Right forelimb (tissue), 1 donor: ENCODE data around the gene KRTAP5-7.
"Not testable (repeated sequence)": the region's sequence is repeated elsewhere in the genome, so short reads cannot be mapped to it uniquely, and the experiment has no call there.

Experiments used
- DNase-seq: peaks from one replicate; pipeline ENCODE4 v3.0.0-alpha.2; 2018

KRTAP5-7 gene

DNA sequence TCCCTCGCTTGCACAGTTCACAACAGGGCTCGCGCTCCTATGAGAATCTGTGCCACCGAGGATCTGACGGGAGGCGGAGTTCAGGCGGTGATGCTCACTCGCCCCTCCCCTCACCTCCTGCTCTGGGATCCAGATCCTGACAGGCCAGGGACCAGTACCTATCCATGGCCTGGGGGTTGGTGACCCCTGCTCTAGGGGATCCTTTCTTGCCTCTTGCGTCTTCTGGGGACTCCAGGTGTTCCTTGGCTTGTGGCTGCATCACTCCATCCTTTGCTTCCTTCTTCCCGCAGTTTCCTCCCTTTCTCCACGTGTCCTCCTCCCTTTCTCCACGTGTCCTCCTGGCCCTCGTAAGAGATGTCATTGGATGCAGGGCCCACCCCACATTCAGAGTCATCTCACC lies 30.6 kb upstream of the KRTAP5-7 start:
- DNase-seq: no peak

DNA sequence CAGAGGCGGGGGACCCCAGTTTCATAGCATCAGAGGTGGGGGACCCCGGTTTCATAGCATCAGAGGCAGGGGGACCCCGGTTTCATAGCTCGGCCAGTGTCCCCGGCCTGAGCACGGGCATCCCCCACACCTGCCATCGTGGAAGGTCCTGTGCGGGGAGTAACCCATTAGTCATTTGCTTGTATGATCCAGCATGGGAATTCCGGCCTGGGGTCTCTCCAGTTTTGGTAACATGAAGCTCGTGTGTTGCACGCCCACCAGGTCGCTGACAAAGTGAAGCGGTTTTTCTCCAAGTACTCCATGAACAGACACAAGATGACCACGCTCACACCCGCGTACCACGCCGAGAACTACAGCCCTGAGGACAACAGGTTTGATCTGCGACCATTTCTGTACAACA lies 29.0 kb upstream of the KRTAP5-7 start:
- DNase-seq: no peak

DNA sequence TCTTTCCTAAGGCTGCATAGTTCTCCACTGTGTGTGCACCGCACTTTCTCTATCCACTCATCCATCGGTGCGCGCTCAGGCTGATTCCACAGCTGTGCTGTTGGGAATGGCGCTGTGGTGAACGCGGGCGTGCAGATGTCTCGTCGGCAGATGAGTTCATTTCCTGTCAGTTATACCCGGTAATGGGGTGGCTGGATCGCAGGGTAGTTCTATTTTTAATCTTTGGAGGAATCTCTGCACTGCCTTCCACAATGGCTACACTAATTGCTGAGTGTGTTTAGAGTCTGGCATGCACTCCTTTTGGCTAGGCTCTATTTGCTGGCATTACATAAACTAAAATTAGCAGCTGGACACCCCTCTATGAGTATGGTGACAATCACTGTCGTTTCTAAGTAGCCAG lies 27.9 kb upstream of the KRTAP5-7 start:
- no peak for DNase-seq

DNA sequence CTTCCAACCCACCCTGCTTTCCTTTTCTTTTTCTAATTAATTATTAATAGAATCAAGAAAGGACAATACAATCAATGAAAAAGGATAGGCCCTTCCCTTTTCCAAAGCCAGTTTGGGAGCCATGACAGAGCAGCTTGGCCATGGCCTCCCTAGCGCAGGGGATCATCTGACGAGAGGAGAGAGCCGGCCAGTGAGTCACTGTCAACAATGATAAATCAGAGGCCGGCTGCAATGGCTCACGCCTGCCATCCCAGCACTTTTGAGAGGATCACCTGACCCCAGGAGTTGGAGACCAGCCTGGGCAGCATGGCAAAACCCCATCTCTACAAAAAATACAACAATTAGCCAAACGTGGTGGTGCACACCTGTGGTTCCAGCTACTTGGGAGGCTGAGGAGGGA lies 27.5 kb upstream of the KRTAP5-7 start:
- no peak for DNase-seq

DNA sequence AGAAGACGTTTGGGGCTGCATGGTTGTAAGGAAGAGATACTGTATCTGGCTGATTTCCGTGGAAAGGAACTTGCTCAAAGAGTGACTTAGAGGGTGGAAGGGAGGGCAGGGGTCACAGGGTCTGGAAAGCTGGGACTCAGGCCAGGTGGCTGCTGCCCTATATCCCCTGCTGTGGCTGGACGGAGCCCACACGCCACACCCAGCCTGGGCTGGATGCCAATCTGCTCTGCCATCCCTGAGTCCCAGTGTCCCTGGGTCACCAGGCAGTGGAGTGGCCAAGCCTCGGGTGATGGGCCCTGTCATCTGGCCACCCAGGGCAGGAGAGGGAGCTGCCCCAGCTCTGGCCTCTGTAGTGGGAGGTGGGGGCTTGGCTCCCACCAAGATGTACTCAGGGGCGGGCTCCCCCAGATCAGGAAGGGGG lies 26.5 kb upstream of the KRTAP5-7 start:
- DNase-seq: peak; percentile 33

DNA sequence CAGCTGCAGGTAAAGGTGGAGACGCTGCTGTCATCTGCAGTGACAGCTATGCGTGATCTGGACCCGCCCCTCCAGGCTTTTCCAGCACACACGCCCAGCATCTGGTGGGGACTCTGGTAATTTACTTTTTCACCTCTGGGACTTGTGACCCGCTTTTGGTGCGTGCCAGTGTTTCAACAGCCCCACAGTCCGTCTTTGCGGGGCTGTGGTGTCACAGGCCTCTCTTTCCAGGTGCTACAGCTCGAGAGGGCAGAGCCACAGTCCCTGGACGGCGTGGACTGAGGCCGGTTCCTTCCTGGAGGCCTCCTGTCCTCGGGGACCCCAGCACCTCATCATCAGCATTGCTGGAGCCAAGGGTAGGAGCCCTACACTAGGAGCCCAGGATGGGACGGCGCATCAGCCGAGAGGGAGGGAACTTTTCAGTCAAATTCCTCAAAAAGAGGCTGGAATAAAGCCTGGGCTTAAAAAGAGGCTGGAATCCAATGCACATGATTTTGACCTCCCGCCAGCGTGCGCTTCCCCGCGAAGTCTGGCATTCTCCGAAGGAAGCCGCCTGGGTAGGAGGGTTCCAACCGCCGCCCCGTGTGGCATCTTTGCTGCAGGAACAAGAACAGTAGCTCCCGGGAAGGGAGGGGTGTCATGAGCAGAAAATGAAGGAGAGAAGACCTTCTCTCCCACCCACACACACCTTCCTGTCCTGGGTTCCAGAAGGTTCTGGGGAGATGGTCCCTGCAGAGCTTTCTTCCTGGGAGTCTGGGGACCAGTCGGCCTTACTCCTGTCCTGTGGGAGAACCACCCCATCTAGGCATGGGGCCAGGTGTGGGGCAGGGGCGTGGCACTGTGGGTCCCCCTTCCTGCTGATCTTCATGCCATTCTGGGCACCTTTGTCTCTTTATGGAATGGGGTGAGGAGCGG lies 25.7 kb upstream of the KRTAP5-7 start:
- peak; percentile 31 for DNase-seq

DNA sequence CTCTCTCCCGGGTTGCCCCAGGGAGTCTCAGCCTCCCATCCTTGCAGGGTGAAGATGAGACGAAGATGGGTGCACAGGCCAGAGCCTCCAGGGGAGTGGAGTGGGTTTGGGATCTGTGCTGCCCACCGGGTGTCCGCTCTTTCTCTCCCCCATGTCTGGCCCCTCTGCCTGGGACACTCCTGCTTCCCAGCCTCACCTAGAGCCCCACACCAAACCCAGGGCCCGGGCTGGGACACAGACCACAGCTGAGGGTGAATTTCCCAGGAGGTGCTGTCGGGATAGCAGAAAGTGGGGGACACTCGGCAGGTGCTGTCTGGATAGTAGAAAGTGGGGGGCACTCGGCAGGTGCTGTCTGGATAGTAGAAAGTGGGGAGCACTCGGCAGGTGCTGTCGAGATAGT lies 25.0 kb upstream of the KRTAP5-7 start:
- no peak for DNase-seq

DNA sequence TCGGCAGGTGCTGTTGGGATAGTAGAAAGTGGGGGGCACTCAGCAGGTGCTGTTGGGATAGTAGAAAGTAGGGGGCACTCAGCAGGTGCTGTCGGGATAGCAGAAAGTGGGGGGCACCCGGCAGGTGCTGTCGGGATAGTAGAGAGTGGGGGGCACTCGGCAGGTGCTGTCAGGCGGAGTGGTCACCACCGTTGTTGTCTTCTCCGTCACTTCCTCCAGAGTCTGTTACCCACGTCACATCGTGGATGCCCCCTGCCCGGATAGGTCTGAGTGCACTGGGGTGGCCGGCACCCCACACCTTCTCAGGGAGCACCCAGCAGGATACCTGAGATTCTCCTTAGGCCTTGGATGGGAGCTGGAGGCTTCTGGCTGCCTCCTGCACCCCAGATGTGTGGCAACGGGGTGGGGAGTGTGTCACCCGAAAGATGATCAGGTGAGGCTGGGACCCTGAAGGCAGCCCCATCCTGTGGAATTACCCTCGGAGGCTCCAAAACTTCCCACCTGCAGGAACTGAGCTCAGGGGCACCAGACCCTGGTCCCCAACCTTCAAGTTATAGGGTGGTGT lies 24.1 kb upstream of the KRTAP5-7 start:
- DNase-seq: peak; percentile 29

DNA sequence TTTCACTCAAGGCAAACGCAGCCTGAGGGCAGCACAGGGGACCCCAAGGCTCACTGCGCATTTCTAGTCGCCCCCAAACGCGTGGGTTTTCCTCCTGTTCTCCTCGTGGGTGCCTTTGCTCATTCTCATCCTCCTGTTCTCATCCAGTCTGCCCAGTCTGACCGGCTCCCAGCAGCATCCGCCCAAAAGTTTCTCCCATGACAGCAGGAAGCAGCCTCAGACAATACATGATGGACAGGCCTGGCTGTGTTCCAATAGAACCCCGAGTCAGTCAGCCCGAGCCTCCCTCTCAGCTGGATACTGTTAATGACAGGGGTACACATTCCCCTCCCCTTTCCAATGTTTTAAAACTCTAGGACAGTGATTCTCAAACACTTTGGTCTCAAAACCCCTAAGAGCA lies 22.5 kb upstream of the KRTAP5-7 start:
- no peak for DNase-seq

DNA sequence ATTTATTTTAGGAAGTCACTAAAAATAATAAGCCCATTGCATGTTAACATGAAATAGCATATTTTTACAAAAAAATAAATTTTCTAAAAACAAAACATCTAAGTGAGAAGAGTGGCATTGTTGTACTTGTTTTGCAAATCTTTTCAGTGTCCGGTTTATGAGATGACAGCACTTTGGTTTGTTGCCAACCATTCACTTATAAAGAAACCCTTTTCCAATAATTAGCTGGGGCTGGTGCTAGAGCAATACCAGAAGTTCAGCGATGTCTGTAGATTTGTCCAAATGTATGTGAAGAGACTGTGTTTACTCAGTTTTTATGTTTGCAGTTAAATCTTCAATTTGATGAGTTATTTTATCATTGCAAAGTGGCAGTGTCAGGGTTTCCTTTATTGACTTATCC lies 22.1 kb upstream of the KRTAP5-7 start:
- no peak for DNase-seq

DNA sequence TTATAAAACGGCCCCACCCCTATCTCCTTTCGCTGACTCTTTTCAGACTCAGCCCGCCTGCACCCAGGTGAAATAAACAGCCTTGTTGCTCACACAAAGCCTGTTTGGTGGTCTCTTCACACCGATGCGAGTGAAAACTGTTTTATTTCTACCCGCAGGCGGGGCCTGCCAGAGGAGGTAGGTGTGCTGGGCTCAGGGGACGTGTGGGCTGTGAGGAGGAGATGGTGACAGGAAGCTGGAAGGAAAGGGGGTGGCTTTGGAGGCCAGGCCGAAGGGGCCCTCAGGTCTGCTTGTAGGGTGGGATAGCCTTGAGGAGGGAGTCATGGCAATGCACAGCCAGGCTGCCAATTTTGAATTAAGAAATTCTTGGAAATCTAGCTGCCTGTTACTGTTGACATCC lies 21.3 kb upstream of the KRTAP5-7 start:
- DNase-seq: no peak

DNA sequence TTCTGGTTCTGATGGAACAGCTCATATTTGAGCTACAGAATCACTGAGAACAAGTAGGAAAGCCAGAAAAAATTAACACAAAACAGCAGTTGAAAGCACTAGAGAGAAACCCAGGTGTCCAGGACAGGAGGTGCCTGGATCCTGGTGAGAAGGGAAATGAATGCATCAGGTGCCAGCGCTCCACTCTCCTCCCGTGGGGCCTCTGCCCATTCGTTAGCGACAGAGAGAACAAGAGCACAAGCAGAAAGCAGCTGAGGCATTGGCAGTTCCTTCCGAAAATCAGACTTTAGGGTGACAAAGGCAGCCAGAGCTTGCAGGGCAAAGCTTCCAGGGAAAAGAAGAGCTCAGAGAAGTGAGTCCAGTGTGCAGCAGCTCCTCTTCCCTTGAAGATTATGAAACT lies 20.0 kb upstream of the KRTAP5-7 start:
- DNase-seq: no peak

DNA sequence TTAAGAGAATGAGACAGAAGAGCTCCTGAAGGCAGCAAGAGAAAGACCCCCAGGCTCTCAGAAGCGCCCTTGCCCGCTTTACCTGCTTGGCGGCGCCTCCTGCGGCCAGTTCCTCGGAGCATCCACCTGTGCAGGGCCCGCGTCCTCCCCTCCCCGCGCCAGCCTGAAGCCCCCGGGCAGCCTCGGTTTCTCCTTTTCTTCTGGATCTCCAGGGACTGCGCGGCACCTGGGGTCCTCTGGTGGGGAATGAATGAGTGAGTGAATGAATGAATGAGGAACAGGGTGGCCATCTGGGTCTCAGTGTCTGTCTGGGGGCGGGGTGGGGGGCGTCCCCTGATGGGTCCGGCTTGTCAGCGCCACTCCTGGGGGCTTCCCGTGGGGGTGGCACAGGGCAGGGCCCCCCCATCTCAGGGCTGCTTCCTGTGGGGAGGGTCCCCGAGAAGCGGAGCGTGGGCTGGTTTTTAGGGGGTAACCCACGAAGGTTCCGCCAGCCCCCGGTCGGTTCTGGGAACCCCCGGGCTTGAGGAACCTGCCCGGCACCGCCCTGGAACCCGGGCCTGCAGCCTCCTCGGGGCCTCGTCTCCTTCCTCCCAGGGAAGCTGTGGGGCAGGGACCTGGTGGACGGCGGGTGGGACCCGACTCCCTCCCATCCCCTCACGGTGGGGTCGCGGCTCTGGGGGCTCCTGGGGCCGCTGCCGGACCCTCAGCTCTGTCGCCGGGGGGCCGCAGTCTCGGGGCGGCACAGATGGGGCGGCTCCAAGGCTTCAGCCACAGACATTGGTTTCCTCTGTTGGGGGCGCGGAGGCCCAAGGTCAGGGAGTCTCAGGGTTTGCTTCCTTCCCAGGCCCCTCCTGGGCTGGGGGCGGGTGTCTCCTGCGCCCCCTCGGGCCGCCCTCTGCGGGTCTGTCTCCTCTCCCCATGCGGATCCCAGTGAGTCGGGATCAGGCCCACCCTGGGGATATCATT lies 8.3 kb upstream of the KRTAP5-7 start:
- DNase-seq: no peak

DNA sequence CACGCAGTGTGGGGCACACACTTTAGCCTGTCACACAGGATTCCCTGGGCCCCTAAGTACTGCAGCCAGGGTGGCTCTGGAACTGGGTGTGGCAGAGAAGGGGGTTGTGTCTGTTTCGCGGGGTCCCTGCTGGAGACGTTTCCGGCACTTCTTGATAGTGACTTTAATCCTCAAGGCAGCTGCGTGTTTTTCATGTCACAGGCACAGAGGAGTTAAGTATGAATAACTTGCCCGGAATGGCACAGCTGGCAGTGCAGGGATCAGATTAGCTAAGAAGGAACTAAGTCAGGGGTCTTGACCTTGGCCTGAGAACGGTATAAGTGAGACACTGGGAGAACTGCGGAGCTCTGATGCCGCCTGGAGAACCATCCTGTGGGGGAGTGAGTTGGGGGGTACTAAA lies 7.5 kb upstream of the KRTAP5-7 start:
- DNase-seq: no peak

DNA sequence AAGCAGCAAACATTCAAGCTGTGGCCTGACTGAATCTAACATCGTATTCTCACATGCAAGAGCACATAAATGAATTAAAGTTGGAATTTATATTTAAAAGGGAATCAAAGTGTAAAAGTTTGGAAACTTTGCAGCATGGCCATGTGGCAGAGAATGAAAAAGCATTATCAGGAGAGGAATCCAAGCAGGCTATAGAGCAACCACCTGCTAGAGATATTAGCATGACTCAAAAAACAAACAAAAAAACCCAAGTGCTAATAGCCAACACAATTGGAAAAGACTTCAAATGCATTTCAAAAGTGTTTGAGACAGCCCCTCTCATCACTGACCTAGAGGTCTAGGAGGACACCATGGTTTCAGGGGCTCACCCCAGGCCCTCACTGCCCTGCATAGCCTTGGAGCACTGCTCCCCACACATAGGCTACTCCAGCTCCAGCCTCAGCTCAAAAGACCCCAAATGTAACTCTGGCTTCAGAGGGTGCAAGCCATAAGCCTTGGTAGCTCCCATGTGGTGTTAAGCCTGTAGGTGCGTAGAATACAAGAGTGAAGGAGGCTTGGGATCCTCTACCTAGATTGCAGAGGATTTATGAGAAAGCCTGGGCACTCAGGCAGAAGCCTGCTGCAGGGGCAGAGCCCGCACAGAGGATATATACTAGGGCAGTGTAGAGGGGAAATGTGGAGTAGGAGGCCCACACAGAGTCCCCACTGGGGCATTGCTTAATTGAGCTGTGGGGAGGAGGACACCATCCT lies 1.7 kb upstream of the KRTAP5-7 start:
- no peak for DNase-seq

DNA sequence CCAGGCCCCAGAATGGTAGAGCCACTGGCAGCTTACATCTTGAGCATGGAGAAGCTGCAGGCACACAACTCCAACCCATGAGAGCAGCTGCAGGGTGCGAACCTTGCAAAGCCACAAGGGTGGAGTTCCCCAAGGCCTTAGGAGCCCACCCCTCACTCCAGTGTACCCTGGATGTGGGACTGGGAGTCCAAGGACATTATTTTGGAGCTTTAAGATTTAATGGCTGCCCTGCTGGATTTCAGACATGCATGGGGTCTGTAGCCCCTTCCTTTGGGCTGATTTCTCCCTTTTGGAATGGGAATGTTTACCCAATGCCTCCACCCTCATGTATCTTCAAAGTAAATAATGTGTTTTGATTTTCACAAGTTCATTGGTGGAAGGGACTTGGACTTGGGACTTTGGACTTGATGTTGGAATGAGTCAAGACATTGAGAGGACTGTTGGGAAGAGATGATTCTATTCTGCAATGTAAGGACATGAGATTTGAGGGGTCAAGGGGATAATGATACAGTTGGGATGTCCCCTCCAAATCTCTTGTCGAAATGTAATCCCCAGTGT lies 1.1 kb upstream of the KRTAP5-7 start:
- no peak for DNase-seq

DNA sequence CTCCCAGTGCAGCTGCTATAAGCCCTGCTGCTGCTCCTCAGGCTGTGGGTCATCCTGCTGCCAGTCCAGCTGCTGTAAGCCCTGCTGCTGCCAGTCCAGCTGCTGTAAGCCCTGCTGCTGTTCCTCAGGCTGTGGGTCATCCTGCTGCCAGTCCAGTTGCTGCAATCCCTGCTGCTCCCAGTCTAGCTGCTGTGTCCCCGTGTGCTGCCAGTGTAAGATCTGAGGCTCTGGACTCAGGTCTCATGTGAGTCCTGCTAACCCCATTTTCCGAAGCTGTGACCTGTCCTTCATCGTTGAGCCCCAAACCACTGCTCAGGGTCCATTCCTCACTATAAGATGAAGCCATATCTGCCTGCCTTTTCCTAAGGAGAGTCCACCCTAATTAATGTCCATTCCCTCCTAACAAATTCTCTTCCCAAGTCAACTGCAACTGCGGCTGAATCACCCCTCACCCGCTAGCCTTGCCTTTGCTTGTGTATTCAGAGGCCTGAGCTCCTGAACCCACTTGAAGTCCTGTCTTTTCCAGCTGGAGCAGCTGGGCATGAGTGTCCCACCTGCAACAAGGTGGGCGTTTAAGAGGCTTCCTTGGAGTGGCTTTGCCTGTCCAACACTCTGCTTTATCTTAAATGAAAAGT lies 626 bp downstream of the KRTAP5-7 start:
- no peak for DNase-seq

DNA sequence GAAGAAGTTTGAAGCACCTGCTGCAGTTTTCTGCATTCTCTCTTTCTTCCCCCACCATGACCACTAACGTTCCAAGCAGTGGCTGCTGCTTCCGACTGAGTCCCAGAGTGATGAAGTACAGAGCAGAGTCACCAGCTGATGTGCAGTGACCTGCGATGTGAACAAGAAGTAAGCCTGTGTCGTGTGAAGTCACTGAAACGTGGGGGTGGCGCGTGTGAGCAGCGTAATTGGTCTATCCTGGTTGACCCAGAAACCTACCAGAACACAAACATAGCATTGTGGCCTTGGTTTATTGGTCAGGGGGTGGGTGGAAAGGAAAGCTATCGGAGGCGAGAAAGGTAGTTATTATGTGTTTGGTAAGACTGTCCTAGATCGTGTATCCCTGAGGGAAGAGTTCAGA lies 3.5 kb downstream of the KRTAP5-7 start:
- DNase-seq: no peak

DNA sequence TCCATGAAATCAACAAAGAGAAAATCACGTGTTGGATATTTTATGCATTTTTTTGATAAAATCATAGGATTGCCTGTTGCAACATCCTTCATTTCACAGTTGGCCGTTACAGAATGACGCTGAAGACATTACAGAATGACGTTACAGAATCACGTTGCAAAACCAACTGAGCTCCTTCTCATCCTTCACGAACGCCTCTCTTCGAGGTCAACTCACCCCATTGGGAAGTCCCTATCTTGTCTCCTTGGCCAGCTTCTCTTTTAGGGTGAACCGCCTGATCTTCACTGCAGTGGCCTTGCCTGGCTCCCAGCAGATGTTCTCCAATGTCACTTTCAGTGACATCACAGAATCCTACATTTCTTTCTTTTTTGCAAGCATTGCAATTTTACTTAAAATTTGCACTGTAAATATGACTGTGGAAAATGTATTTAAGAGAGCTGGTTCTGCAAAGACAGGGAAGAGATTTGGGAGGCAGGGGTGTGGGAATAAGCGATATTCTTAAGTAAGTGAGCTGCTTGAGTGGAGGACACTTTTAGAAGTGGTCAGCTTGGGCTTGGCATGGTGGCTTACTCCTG lies 5.1 kb downstream of the KRTAP5-7 start:
- no peak for DNase-seq

DNA sequence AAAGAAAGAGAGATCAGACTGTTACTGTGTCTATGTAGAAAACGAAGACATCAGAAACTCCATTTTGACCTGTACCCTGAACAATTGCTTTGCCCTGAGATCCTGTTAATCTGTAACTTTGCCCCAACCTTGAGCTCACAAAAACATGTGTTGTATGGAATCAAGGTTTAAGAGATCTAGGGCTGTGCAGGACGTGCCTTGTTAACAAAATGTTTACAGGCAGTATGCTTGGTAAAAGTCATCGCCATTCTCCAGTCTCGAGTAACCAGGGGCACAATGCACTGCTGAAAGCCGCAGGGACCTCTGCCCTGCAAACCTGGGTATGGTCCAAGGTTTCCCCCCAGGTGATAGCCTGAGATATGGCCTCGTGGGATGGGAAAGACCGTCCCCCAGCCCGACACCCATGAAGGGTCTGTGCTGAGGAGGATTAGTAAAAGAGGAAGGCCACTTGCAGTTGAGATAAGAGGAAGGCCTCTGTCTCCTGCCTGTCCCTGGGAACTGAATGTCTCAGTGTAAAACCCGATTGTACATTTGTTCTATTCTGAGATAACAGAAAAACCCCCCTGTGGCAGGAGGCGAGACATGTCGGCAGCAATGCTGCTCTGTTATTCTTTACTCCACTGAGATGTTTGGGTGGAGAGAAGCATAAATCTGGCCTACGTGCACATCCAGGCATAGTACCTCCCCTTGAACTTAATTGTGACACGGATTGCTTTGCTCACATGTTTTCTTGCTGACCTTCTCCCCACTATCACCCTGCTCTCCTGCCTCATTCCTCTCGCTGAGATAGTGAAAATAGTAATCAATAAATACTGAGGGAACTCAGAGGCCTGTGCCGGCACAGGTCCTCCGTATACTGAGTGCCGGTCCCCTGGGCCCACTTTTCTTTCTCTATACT lies 7.9 kb downstream of the KRTAP5-7 start:
- DNase-seq: not testable (repeated sequence)
